Glomerular visceral epithelial cell (primary cell): Measurements from ENCODE around the gene TXNL4A.

Source experiments
- DNase-seq: peaks from one replicate; pipeline ENCODE4 v3.0.0-alpha.2; 2016; ENCODE audit errors: extremely low spot score

Gene TXNL4A

DNA sequence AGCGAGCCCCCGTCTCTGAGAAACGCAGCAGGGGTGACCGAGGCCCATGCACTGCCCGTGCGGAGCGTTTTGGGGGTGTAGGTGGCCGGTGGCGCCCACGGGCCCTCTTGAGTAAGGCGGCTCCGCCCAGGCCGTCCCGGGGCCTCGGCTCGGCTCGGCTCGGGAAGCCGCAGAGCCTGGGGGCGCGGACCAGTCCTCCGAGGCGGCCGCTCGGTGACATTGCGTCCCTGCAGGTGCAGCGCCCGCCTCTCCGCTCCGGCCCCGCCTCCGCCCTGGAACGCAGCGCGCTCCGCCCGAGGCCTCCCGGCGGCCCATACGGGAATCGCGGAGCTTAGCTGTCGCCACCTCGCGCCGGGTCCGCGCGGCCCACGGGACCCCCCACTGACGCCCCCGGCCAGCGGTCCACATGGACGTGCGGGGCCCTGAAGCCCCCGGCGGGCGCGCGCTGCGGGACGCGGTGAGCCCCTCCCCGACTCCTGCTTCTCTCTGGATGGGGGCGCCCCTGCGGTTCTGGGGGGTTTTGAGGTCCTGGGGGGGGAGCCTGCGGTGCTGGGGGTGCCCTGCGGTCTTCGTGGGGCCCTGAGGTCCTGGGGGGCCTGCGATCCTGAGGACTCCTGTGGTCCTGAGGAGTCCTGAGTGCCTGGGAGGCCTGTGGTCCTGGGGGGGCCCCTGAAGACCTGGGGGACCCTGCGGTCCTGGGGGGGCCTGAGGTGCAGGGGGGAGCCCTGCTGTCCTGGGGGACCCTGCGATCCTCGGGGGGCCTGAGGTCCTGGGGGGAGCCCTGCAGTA, 23.8 kb downstream of the TXNL4A start, which contains the start of gene HSBP1L1:
Gene HSBP1L1, plus strand, starts transcription at position 314 of the 789 bp plus-strand sequence. Its CDS starts 93 bp downstream, at position 407.
- DNase-seq: peak; percentile 75

GRCh38 chr18:79963658-79964329, 24.6 kb downstream of the TXNL4A start:
- no peak for DNase-seq

DNA sequence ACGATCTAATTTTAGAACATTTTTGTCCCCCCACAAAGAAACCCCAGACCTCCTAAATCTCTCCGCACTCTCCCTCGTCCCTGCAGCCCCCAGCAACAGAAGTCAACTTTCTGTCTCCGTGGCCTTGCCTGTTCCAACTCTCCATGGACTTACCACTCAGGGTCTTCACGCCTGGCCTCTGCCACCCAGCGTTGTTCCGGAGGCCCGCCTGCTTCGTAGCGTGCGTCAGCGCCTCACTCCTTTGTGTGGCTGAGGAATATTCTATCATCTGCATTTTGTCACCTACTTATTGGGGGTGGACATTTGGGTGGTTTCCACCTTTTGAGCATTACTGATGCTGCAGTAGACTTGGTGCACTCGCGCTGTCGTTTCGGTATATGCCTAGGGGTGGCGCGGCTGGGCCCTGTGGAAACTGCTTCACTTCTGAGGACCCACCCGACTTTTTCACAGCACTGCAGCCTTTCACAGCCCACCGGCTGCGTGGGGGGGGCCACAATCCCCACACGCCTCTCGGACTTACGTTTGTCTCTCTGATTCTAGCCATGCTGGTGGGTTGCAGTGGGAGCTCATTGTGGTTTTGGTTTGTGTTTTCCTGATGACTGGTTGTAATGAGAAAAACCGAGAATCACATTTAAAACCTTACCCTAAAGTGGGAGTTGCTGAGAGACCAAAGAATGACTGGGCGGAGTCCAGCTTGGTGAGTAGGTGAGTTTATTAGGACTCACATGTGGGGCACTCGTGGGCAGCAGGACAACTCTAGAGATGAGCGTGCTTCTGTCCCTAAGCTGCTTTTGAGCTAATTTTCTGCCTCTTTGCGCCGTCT, 25.3 kb downstream of the TXNL4A start:
- DNase-seq: no peak

GRCh38 chr18:79962311-79962710, 26.1 kb downstream of the TXNL4A start:
- no peak for DNase-seq

DNA sequence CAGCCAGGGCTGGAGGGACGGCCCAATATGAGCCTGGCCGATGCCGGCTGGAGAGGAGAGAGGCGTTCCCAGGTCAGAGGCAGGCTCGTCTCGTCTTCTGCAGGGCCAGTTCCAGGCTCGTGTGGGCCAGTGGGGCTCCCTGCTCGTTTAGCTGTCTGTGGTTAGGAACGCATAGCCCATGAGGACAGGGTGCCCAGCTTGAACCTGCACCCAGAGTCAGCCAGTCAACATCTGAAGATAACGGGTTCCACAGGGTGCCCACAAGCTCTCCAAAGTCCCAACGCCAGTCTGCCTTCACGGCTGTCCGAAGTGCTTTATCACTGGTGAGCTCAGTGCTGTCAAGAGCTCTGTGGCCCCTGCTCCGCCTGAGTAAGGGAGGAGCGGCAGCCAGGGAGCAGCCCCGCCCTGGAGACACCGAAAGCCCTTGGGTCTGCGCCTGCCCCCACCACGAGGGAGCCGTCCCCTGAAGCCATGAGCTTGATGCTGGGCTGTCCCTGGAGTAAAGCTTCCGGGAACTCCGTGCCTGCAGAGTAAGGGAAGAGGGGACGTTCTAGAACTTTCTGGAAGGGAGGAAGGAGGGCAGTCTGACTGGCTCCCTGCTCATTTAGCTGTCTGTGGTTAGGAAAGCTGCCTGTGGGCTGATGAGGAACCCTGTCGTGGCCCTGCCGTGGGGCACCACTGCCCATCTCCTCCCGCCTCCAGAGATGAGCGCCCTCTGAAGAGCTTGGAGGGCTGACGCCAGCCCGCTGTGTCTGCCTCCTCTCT, 26.7 kb downstream of the TXNL4A start:
- DNase-seq: no peak

DNA sequence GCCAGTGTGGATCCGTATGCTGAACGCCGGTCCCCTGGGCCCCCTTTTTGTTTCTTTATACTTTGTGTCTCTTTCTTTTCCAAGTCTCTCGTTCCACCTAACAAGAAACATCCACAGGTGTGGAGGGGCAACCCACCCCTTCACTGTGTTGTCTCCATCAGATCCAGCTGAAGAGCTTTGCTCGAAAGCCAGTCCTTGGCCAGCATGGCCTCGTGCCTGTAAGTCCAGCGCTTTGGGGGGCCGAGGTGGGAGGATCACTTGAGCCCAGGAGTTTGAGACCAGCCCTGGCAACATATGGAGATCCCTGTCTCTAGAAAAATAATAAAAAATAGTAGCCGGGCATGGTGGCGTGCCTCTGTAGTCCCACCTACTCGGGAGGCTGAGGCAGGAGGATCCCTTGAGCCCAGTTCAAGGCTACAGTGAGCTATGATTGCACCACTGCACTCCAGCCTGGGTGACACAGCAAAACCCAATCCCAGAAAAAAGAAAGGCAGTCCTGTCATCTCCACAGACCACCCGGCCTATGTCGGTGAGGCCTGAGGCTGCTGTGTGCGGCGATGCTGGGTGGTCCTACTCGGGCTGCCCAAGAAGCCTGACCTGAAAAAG, 27.3 kb downstream of the TXNL4A start:
- no peak for DNase-seq

DNA sequence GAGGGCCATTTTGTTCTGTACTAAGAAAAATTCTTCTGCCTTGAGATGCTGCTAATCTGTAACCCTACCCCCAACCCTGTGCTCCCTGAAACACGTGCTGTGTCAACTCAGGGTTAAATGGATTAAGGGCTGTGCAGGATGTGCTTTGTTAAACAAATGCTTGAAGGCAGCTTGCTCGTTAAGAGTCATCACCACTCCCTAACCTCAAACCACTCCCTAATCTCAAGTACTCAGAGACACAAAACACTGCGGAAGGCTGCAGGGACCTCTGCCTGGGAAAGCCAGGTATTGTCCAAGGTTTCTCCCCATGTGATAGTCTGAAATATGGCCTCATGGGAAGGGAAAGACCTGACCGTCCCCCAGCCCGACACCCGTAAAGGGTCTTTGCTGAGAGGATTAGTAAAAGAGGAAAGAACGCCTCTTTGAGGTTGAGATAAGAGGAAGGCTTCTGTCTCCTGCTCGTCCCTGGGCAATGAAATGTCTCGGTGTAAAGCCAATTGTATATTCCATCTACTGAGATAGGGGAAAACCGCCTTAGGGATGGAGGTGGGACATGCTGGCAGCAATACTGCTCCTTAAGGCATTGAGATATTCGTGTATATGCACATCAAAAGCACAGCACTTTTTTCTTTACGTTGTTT, 28.1 kb downstream of the TXNL4A start:
- DNase-seq: peak; percentile 29

DNA sequence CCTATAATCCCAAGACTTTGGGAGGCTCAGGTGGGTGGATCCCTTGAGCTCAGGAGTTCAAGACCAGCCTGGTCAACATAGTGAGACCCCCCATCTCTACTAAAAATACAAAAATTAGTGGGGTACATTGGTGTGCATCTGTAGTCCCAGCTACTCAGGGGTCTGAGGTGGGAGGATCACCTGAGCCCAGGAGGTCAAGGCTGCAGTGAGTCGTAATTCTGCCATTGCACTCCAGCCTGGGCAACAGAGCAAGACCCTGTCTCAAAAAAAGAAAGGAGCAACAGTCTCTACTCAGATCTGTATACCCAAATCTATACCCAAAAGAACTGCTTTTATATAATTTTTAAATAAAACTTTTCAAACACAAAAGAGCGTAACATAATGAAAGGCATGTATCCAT, 29.4 kb downstream of the TXNL4A start:
- DNase-seq: no peak

- DNase-seq: no peak
Measured at GRCh38 chr18:79956276-79956675, 32.1 kb downstream of the TXNL4A start.

GRCh38 chr18:79955302-79956075, 32.9 kb downstream of the TXNL4A start:
- DNase-seq: no peak

DNA sequence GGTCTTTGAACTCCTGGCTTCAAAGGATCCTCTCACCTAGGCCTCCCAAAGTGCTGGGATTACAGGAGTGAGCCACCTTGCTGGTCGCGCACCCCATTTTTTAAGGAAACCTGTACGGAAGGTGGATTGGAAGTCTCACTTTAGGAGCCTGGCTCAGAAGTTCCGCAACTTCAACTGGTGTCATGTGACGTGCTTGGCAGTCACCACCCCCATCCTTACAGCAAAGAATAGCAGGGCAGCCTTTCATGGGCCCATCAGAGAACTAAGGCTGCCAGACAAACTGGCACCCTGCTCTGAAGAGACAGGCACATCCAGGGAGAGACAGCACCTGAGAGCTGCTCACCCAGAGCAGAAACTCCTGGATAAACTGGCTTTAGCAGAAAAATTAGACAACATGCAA, 33.6 kb downstream of the TXNL4A start:
- no peak for DNase-seq

GRCh38 chr18:79953971-79954651, 34.3 kb downstream of the TXNL4A start:
- no peak for DNase-seq

GRCh38 chr18:79952996-79953559, 35.3 kb downstream of the TXNL4A start:
- no peak for DNase-seq

GRCh38 chr18:79952456-79952995, 35.8 kb downstream of the TXNL4A start:
- no peak for DNase-seq

DNA sequence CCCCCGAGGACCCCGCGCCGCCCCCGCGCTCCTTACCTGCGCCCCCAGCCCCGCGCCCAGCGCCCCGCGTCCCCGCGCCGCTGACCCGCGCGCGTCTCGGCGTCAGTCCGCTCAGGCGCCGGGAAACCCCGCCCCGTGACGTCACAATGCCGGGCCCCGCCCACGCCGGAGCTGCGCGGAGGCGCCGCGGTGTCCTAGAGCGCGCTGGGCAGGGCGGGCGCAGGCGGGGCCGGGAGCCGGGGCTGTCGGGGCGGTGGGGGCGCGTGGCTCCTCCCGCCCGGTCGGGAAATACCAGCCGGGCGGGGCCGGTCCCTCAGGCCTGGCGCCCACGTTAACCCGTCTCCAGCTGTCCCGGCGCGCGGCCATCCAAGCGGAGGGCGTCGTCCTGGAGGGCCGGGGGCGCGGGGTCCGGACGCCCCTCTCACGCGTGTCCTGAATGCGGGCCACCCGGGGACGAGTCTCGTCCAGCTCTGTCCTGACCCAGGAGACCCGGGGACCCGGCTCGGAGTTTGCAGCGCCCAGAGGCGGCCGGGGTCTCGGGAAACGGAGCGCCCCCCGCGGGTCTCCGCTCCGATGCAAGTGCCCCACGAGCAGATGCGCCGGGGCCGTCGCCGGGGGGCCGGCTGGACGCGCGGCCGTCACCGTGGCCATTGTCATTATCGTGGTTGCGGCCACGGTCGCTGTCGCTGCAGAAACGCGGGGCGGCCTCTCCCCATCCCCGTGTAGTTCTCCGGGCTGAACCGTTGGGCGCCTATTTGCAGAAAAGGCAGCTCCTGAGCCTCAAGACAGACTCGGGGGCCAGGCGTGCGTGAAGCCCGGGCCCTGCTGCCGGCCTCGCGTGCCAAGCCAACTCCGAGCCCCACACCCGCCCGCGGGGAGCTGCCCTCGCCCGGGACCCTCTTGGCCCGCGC, 36.6 kb downstream of the TXNL4A start, which contains the start of gene SLC66A2:
Gene SLC66A2, minus strand, starts transcription at position 109 of the 911 bp plus-strand sequence. CDS start 727 bp downstream, outside the sequence.
- peak; percentile 86 for DNase-seq

DNA sequence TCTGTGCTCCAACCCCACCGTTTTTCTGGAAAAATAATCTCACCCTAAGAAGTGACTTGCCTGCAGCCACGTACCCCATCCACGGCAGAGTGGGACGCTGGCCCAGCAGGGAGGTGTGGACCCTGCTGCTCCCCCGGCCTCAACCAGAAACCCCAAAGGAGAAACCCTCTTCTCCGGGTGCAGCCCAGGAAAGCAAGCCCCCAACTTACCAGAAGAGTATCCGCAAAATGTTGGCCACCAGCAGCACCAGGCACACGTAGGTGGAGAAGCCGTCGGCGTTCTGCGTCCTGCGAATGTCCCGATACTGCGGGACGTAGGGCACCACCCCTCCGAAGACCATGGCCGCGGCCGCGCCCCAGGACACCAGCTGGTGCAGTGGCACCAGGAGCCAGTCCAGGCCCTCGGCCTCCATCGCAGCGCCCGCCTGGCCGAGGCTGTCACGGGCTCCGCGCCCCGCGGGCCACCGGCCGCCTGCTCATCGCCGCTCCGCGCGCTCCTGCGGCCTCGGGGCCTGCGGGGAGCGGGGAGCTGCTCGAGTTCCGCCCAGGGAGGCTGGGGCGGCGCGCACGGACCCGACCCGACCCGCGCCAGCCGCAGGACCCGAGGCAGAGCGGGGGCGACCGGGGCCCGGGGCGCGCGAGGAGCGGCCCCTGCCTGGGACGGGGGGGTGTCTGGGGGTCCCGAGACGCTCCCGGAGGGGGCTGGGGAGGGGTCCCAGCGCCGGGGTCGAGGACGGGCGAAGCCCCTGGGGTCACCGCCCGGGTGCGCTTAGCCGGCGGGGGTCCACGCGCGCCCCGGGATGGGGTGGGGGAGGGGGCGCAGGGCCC, 37.6 kb downstream of the TXNL4A start:
- peak; percentile 30 for DNase-seq
